K562 (cell line): Measurements from ENCODE around the gene ZFR2. TPM values are rescaled to one million over a fixed set of nuclear protein-coding genes. Genes with fewer than 3 reads are reported as not detected.

Experiments
- ATAC-seq: fragments of 200-7000 bp; cut with Tn5 transposase; 3 replicates; pipeline ENCODE4 v1.9.1; 2020; ENCODE audit warnings: moderate library complexity
- BruUV-seq: library from RNA; stranded (reverse); fragments of 400-500 nt; replicated peaks from 2 replicates; lab custom pipeline; 2021; lab: Mats Ljungman, UMichigan
- CTCF ChIA-PET: fragments of 300-600 bp; formaldehyde crosslinking; extraction: SDS; loops from one replicate; lab custom pipeline; 2021; ENCODE audit warnings: low intra/inter-chr PET ratio; lab: Yijun Ruan, JAX
- POLR2A ChIA-PET: fragments of 300-600, 350-650 bp; sonication (Branson Sonifier 250); formaldehyde crosslinking; extraction: SDS; loops from one replicate; lab custom pipeline; 2021; ENCODE audit warnings: antibody characterized with exemption, inconsistent platforms; lab: Yijun Ruan, JAX
- DNase-seq, 4 experiments: peaks; one replicate each; pipeline versions ENCODE4 v3.0.0 to v3.0.0-alpha.2; 2011 to 2018; ENCODE audit warnings: low spot score in 3 of 4, mixed read lengths in 3 of 4; ENCODE audit errors: extremely low read depth in 1 of 4
- FAIRE-seq: peaks from 2 replicates; lab custom pipeline; 2011; peaks lifted over from hg19 to GRCh38; lab: Jason Lieb, UNC
- H2AFZ ChIP-seq: 2 replicates; pipeline ENCODE4 v1.6.0; 2011; ENCODE audit warnings: low read depth, low read length, control low read depth, inconsistent platforms
- H3K27ac ChIP-seq: fragments of 200-600 bp; 3 replicates; pipeline ENCODE4 v1.8.0; 2011; ENCODE audit warnings: low read depth, mild to moderate bottlenecking, control low read depth, inconsistent platforms, low read length, moderate library complexity, mixed read lengths; ENCODE audit errors: extremely low read depth
- H3K27me3 ChIP-seq, 2 experiments: fragments of 300-600 bp in 1 of 2; 2 replicates in 1 of 2; 3 replicates in 1 of 2; pipeline versions ENCODE4 v1.6.0 to v1.8.0; 2011; ENCODE audit warnings: inconsistent platforms in 2 of 2, low read length in 2 of 2, mild to moderate bottlenecking in 1 of 2, mixed read lengths in 1 of 2, moderate library complexity in 1 of 2; ENCODE audit not compliant: control insufficient read depth in 2 of 2, insufficient read depth in 2 of 2
- H3K36me3 ChIP-seq: fragments of 300-600 bp; 3 replicates; pipeline ENCODE4 v1.8.0; 2011; ENCODE audit warnings: mild to moderate bottlenecking, low read length, inconsistent platforms; ENCODE audit not compliant: control insufficient read depth, insufficient read depth
- H3K4me1 ChIP-seq, 2 experiments: fragments of 200-600 bp in 1 of 2; replicated peaks in 1 of 2; 2 replicates in 1 of 2; 3 replicates in 1 of 2; pipeline versions ENCODE4 v1.5.1 to v1.8.0; 2011; ENCODE audit warnings: inconsistent platforms in 2 of 2, low read length in 2 of 2, mild to moderate bottlenecking in 1 of 2, mixed read lengths in 1 of 2, moderate library complexity in 1 of 2; ENCODE audit not compliant: control insufficient read depth in 2 of 2, insufficient read depth in 2 of 2
- H3K4me2 ChIP-seq: 2 replicates; pipeline ENCODE4 v1.6.1; 2011; ENCODE audit warnings: low read length, control low read depth, inconsistent platforms, mixed read lengths; ENCODE audit not compliant: insufficient read depth
- H3K4me3 ChIP-seq: fragments of 200-600 bp; sonication (generic), shearing (Covaris generic); 2 replicates; pipeline ENCODE4 v1.5.1; 2016; ENCODE audit warnings: control low read depth, inconsistent platforms
- H3K79me2 ChIP-seq: fragments of 200-600 bp; 3 replicates; pipeline ENCODE4 v1.8.0; 2011; ENCODE audit warnings: low read length, inconsistent platforms; ENCODE audit not compliant: control insufficient read depth, insufficient read depth
- H3K9ac ChIP-seq, 2 experiments: 2 replicates each; pipeline versions ENCODE4 v1.6.0 to v1.6.1; 2011; ENCODE audit warnings: low read depth in 2 of 2, low read length in 2 of 2, control low read depth in 1 of 2, inconsistent platforms in 1 of 2, mild to moderate bottlenecking in 1 of 2, mixed read lengths in 1 of 2; ENCODE audit not compliant: insufficient read depth in 1 of 2
- H3K9me1 ChIP-seq: one replicate; pipeline ENCODE4 v1.6.0; 2011; ENCODE audit warnings: inconsistent platforms, mild to moderate bottlenecking, low read length, moderate library complexity; ENCODE audit not compliant: control insufficient read depth, insufficient read depth
- H3K9me3 ChIP-seq: replicated peaks from 2 replicates; pipeline ENCODE4 v1.5.1; 2011; ENCODE audit warnings: low read depth, low read length, inconsistent platforms; ENCODE audit not compliant: control insufficient read depth, insufficient read depth
- H4K20me1 ChIP-seq: replicated peaks from 2 replicates; pipeline ENCODE4 v1.6.1; 2011; ENCODE audit warnings: low read length, inconsistent platforms, mixed read lengths; ENCODE audit not compliant: control insufficient read depth, insufficient read depth
- E2F3 ChIP-seq: fragments of 250-450 bp; sonication (Bioruptor Pico); IDR thresholded peaks from 2 replicates; pipeline ENCODE4 v1.4.0; 2020; ENCODE audit warnings: mild to moderate bottlenecking
- KDM1A ChIP-seq, 2 experiments: fragments of 450-650 bp; IDR thresholded peaks; 2 replicates each; pipeline ENCODE4 v1.6.1; 2016; ENCODE audit warnings: mild to moderate bottlenecking in 2 of 2
- RAD21 ChIP-seq, 2 experiments: fragments of 250-450 bp in 1 of 2; fragments of 450-650 bp in 1 of 2; sonication (Bioruptor Pico) in 1 of 2; formaldehyde crosslinking in 1 of 2; IDR thresholded peaks in 1 of 2; conservative IDR thresholded peaks in 1 of 2; 2 replicates each; pipeline versions ENCODE4 v1.4.0 to v1.8.0; 2020 to 2022; ENCODE audit warnings: mild to moderate bottlenecking in 2 of 2, moderate library complexity in 1 of 2
- RAD51 ChIP-seq: fragments of 450-650 bp; IDR thresholded peaks from 2 replicates; pipeline ENCODE4 v1.7.1; 2016; ENCODE audit warnings: low read depth, mild to moderate bottlenecking, borderline replicate concordance
- SMAD1 ChIP-seq: fragments of 150-350 bp; IDR thresholded peaks from 2 replicates; pipeline ENCODE4 v1.6.1; 2014; ENCODE audit warnings: low read length, low read depth; ENCODE audit not compliant: partially characterized antibody
- SRSF3 ChIP-seq: fragments of 200-400 bp; formaldehyde crosslinking; IDR thresholded peaks from 2 replicates; pipeline ENCODE4 v1.6.1; 2016; ENCODE audit warnings: mild to moderate bottlenecking, low read length, moderate library complexity; ENCODE audit not compliant: insufficient read depth
- STAT5B ChIP-seq: fragments of 250-450 bp; sonication (Bioruptor Pico); IDR thresholded peaks from 2 replicates; pipeline ENCODE4 v1.8.0; 2021; ENCODE audit warnings: mild to moderate bottlenecking, inconsistent platforms
- TAF7 ChIP-seq: fragments of 450-650 bp; IDR thresholded peaks from 2 replicates; pipeline ENCODE4 v1.6.1; 2016; ENCODE audit warnings: missing genetic modification characterization, missing compliant biosample characterization
- ZFP36 ChIP-seq: fragments of 150-350 bp; IDR thresholded peaks from 2 replicates; pipeline ENCODE4 v1.6.1; 2018; ENCODE audit warnings: low read length, low read depth; ENCODE audit not compliant: partially characterized antibody
- ZNF436 ChIP-seq: fragments of 250-450, 450-650 bp; sonication (Bioruptor Pico); formaldehyde crosslinking; IDR thresholded peaks from 2 replicates; pipeline ENCODE4 v1.7.0; 2020; ENCODE audit warnings: mild to moderate bottlenecking
- WGBS: fragments of 100-300 bp; shearing (Covaris generic); methylation state at CpG from one replicate; pipeline ENCODE4 v1.1.6; 2016; ENCODE audit warnings: low coverage, mixed read lengths; ENCODE audit not compliant: insufficient coverage; ENCODE audit errors: missing lambda C conversion rate; 5-methylcytosine and 5-hydroxymethylcytosine counted together
- in situ Hi-C: fragments of 300-500 bp; cut with MboI; formaldehyde crosslinking; loops from 4 replicates; pipeline ENCODE4 v1.15.0; 2018; ENCODE audit warnings: inconsistent platforms, mixed read lengths
- intact Hi-C: fragments of 100-400 bp; cut with micrococcal nuclease; formaldehyde crosslinking; loops from 2 replicates; pipeline ENCODE4 v1.14.2; 2022
- polyA plus RNA-seq, 8 experiments: library from polyadenylated mRNA; depleted of rRNA in 4 of 8; stranded (reverse) in 5 of 8; unstranded in 3 of 8; fragments of >200 nt; fragmentation: Nextera tagmentation in 2 of 8; fragmentation: Illumina TruSeq in 1 of 8; extraction: Ambion mirVana in 2 of 8; extraction: Trizol in 1 of 8; gene quantifications; 2 replicates each; pipeline versions ENCODE4 v1.2.1 to v1.2.3, GENCODE V29; 2011 to 2014; ENCODE audit warnings: inconsistent platforms in 1 of 8, missing spikeins in 1 of 8
- total RNA-seq, 7 experiments: library from RNA; depleted of rRNA in 6 of 7; stranded (reverse); fragments of >200 nt in 6 of 7; fragmentation: Illumina TruSeq in 2 of 7; extraction: Trizol in 2 of 7; gene quantifications; 2 replicates each; pipeline versions ENCODE4 v1.2.1 to v1.2.3, GENCODE V29; 2011 to 2021; ENCODE audit warnings: low replicate concordance in 1 of 7
- TF ChIP-seq, protein P1 (sequence below): fragments of 250-450 bp; sonication (Bioruptor Pico); IDR thresholded peaks from 2 replicates; pipeline ENCODE4 v1.8.0; 2021; ENCODE audit warnings: mild to moderate bottlenecking, moderate library complexity
- TF ChIP-seq, protein P2 (sequence below): sonication (generic); formaldehyde crosslinking; IDR thresholded peaks from 2 replicates; pipeline ENCODE4 v1.8.1; 2023; ENCODE audit warnings: mild to moderate bottlenecking, missing genetic modification reagents, moderate library complexity
- TF ChIP-seq, protein P3 (sequence below): IDR thresholded peaks from 3 replicates; pipeline ENCODE4 v1.6.1; 2011; ENCODE audit warnings: borderline replicate concordance, mild to moderate bottlenecking, moderate library complexity; ENCODE audit not compliant: insufficient read length; ENCODE audit errors: extremely low read depth
- TF ChIP-seq, protein P4 (sequence below): fragments of 250-450 bp; sonication (Bioruptor Pico); IDR thresholded peaks from 2 replicates; pipeline ENCODE4 v1.8.0; 2022; ENCODE audit warnings: inconsistent platforms, mild to moderate bottlenecking, moderate library complexity, borderline replicate concordance

Gene ZFR2
- total and polyA plus RNA-seq, 9 of the 15 experiments (the other 6 are each of a cell fraction or from before 2014, with no cell fraction given): 0.03 to 0.59 (median 0.07) TPM; not detected in 6

DNA sequence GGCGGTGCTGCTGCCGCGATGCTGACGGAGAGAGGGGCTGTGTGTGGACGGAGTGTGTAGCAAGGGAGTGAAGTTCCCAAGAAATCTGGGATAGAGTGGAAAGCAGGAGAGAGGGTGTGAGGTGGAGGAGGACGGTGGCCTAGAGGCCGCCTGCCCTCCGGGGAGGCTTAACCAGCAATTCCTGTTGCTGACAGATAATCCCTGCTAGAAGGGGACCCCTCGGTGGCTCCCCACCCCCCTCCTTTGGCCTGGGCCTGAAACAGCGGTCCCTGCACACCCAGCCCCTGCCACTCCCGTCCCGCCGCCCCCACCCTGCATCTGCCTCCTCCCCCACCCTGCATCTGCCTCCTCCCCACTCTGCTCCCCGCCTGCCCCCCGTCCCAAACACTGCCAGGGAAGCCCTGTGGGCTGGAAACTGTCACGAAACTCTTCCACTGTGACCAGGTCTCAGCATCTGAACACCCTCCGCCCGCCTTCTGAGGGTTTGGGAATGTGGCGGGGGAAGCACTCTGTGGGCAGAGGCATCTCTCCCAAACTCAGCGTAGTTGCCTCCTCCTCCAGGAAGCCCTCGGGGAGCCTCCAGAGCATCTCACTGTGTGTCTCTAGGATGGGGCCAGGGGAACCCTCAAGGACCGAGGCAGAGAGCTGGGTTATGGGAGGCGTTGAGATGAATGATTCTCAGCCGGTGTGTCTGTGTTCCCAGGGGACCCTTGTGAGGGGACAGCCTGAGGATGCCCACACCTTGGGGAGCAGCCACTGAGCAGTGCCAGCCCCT lies 65.5 kb downstream of the ZFR2 start:
- Histone ChIP-seq H3K4me2 (no peak overlapping the region), H3K27me3 (peaks cover 20 to 33% of the 10 kb centered on the region in 2 experiments; a peak in 4 of 5 replicates), H3K79me2 (no peaks in the 10 kb centered on the region), H3K27ac (no peak overlapping the region), H3K36me3 (no peaks in the 10 kb centered on the region), H3K9me1 (no peaks in the 10 kb centered on the region), H4K20me1 (no peaks in the 10 kb centered on the region), H3K4me1 (peaks cover 0 to 35% of the 10 kb centered on the region in 2 experiments; a peak in 3 of 5 replicates), H3K4me3 (no peak overlapping the region), H3K9ac (no peak overlapping the region), H3K9me3 (peaks cover 7% of the 10 kb centered on the region), H2AFZ (no peak overlapping the region)
- intact Hi-C loops: no loop called here
- ChIA-PET CTCF (no interaction called here), POLR2A (interaction anchor here (0.6 kb wide), 1 partner anchor 52 kb away, joined by 3 read pairs; no protein-coding TSS in a partner anchor)
- FAIRE-seq (no peak), ATAC-seq (no peak), DNase-seq (no peak)
- in situ Hi-C loops: no loop called here
- BruUV-seq: no TSS peak
- 32% methylated on average over 19 of the region's 24 CpGs for WGBS
- peak; percentile 43 to 48; a peak in 2 of 4 replicates for TF ChIP-seq KDM1A (IDR thresholded peaks at IDR 0.05)
- TF ChIP-seq, protein P1, sequence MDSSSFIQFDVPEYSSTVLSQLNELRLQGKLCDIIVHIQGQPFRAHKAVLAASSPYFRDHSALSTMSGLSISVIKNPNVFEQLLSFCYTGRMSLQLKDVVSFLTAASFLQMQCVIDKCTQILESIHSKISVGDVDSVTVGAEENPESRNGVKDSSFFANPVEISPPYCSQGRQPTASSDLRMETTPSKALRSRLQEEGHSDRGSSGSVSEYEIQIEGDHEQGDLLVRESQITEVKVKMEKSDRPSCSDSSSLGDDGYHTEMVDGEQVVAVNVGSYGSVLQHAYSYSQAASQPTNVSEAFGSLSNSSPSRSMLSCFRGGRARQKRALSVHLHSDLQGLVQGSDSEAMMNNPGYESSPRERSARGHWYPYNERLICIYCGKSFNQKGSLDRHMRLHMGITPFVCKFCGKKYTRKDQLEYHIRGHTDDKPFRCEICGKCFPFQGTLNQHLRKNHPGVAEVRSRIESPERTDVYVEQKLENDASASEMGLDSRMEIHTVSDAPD (CRISPR knock-in tag): no peak
- no peak for TF ChIP-seq STAT5B (CRISPR knock-in tag)
- no peak for TF ChIP-seq RAD51
- TF ChIP-seq, protein P2, sequence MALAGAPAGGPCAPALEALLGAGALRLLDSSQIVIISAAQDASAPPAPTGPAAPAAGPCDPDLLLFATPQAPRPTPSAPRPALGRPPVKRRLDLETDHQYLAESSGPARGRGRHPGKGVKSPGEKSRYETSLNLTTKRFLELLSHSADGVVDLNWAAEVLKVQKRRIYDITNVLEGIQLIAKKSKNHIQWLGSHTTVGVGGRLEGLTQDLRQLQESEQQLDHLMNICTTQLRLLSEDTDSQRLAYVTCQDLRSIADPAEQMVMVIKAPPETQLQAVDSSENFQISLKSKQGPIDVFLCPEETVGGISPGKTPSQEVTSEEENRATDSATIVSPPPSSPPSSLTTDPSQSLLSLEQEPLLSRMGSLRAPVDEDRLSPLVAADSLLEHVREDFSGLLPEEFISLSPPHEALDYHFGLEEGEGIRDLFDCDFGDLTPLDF (CRISPR knock-in tag): no peak
- no peak for TF ChIP-seq E2F3 (CRISPR knock-in tag)
- TF ChIP-seq, protein P3, sequence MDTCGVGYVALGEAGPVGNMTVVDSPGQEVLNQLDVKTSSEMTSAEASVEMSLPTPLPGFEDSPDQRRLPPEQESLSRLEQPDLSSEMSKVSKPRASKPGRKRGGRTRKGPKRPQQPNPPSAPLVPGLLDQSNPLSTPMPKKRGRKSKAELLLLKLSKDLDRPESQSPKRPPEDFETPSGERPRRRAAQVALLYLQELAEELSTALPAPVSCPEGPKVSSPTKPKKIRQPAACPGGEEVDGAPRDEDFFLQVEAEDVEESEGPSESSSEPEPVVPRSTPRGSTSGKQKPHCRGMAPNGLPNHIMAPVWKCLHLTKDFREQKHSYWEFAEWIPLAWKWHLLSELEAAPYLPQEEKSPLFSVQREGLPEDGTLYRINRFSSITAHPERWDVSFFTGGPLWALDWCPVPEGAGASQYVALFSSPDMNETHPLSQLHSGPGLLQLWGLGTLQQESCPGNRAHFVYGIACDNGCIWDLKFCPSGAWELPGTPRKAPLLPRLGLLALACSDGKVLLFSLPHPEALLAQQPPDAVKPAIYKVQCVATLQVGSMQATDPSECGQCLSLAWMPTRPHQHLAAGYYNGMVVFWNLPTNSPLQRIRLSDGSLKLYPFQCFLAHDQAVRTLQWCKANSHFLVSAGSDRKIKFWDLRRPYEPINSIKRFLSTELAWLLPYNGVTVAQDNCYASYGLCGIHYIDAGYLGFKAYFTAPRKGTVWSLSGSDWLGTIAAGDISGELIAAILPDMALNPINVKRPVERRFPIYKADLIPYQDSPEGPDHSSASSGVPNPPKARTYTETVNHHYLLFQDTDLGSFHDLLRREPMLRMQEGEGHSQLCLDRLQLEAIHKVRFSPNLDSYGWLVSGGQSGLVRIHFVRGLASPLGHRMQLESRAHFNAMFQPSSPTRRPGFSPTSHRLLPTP: peak; percentile 19
- peak; percentile 64; the same call in 1 of the 2 replicates for TF ChIP-seq ZNF436 (CRISPR knock-in tag)
- TF ChIP-seq TAF7 (tag): no peak
- TF ChIP-seq SRSF3: no peak
- TF ChIP-seq, protein P4, sequence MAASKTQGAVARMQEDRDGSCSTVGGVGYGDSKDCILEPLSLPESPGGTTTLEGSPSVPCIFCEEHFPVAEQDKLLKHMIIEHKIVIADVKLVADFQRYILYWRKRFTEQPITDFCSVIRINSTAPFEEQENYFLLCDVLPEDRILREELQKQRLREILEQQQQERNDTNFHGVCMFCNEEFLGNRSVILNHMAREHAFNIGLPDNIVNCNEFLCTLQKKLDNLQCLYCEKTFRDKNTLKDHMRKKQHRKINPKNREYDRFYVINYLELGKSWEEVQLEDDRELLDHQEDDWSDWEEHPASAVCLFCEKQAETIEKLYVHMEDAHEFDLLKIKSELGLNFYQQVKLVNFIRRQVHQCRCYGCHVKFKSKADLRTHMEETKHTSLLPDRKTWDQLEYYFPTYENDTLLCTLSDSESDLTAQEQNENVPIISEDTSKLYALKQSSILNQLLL (CRISPR knock-in tag): no peak
- peak; percentile 98 for TF ChIP-seq ZFP36
- TF ChIP-seq RAD21 (CRISPR knock-in tag; conservative IDR thresholded peaks at IDR 0.05 in 1 of 2, IDR thresholded peaks at IDR 0.05 in 1 of 2): no peak
- no peak for TF ChIP-seq SMAD1
